ENCODE measurements around the gene THRAP3.
A peak's percentile ranks its signal among the peaks of the same experiment; 100 is the strongest.

THRAP3 gene

GRCh38 chr1:36304521-36304920 is 80.3 kb downstream of the THRAP3 start:
- no peak for DNase-seq (ENCODE audit: insufficient read length, low spot score)
- no peak for TF ChIP-seq CTCF (IDR thresholded peaks at IDR 0.05; ENCODE audit: insufficient read depth, missing control alignments)
- FAIRE-seq, result no peak

GRCh38 chr1:36304970-36305914 is 81.0 kb downstream of the THRAP3 start:
- FAIRE-seq (no peak), DNase-seq (ENCODE audit: insufficient read length, low spot score) (no peak)
- TF ChIP-seq CTCF (IDR thresholded peaks at IDR 0.05; ENCODE audit: insufficient read depth, missing control alignments), result no peak

- TF ChIP-seq CTCF (IDR thresholded peaks at IDR 0.05; ENCODE audit: insufficient read depth, missing control alignments), result no peak
- no peak for DNase-seq (ENCODE audit: insufficient read length, low spot score)
- no peak for FAIRE-seq
These were observed 81.6 kb downstream of the THRAP3 start for GRCh38 chr1:36305915-36306209.

GRCh38 chr1:36306210-36306901 is 82.1 kb downstream of the THRAP3 start, which contains the start of gene SH3D21:
TSS of gene SH3D21 (plus strand) at chr1:36306368. CDS start at chr1:36306421, 53 bp downstream.
- no peak for TF ChIP-seq CTCF (IDR thresholded peaks at IDR 0.05; ENCODE audit: insufficient read depth, missing control alignments)
- no peak for DNase-seq (ENCODE audit: insufficient read length, low spot score)
- no peak for FAIRE-seq

GRCh38 chr1:36306902-36307456 is 82.7 kb downstream of the THRAP3 start:
- DNase-seq (ENCODE audit: insufficient read length, low spot score) (peak; percentile 98), FAIRE-seq (no peak)
- TF ChIP-seq CTCF (IDR thresholded peaks at IDR 0.05; ENCODE audit: insufficient read depth, missing control alignments), result no peak

GRCh38 chr1:36307601-36308330 is 83.5 kb downstream of the THRAP3 start:
- FAIRE-seq, result no peak
- TF ChIP-seq CTCF (IDR thresholded peaks at IDR 0.05; ENCODE audit: insufficient read depth, missing control alignments), result no peak
- no peak for DNase-seq (ENCODE audit: insufficient read length, low spot score)
